ENCODE measurements around the gene AKR1B1. TPM values are rescaled to one million over a fixed set of nuclear protein-coding genes. Genes with fewer than 3 reads are reported as not detected.
A peak's percentile ranks its signal among the peaks of the same experiment; 100 is the strongest.

AKR1B1 gene
- total RNA-seq, 1 experiment from 2014 or later: 94.1 TPM

GRCh38 chr7:134451656-134452055 is 7.2 kb downstream of the AKR1B1 start:
- DNase-seq (ENCODE audit: low read depth, low spot score): no peak
- in situ Hi-C loops (cut with HindIII; ENCODE audit: low pct_unique_long_range_greater_than_20kb, low sequenced_read_pairs): no loop called here

- in situ Hi-C loops (cut with HindIII; ENCODE audit: low pct_unique_long_range_greater_than_20kb, low sequenced_read_pairs): no loop called here
- DNase-seq (ENCODE audit: low read depth, low spot score): no peak
Observed at GRCh38 chr7:134450294-134451000, 8.5 kb downstream of the AKR1B1 start.

- in situ Hi-C loops (cut with HindIII; ENCODE audit: low pct_unique_long_range_greater_than_20kb, low sequenced_read_pairs): no loop called here
- DNase-seq (ENCODE audit: low read depth, low spot score): no peak
Observed at GRCh38 chr7:134449680-134450079, 9.2 kb downstream of the AKR1B1 start.

GRCh38 chr7:134448356-134449229 is 10.3 kb downstream of the AKR1B1 start:
- in situ Hi-C loops (cut with HindIII; ENCODE audit: low pct_unique_long_range_greater_than_20kb, low sequenced_read_pairs): no loop called here
- peak; percentile 22 for DNase-seq (ENCODE audit: low read depth, low spot score)

- in situ Hi-C loops (cut with HindIII; ENCODE audit: low pct_unique_long_range_greater_than_20kb, low sequenced_read_pairs): no loop called here
- peak; percentile 34 for DNase-seq (ENCODE audit: low read depth, low spot score)
Observed at GRCh38 chr7:134447383-134447782, 11.5 kb downstream of the AKR1B1 start.

- in situ Hi-C loops (cut with HindIII; ENCODE audit: low pct_unique_long_range_greater_than_20kb, low sequenced_read_pairs): no loop called here
- no peak for DNase-seq (ENCODE audit: low read depth, low spot score)
Observed at GRCh38 chr7:134446923-134447322, 12.0 kb downstream of the AKR1B1 start.

GRCh38 chr7:134446446-134446845 is 12.5 kb downstream of the AKR1B1 start:
- no peak for DNase-seq (ENCODE audit: low read depth, low spot score)
- in situ Hi-C loops (cut with HindIII; ENCODE audit: low pct_unique_long_range_greater_than_20kb, low sequenced_read_pairs): no loop called here

- no peak for DNase-seq (ENCODE audit: low read depth, low spot score)
- in situ Hi-C loops (cut with HindIII; ENCODE audit: low pct_unique_long_range_greater_than_20kb, low sequenced_read_pairs): no loop called here
Observed at GRCh38 chr7:134444961-134445315, 14.0 kb downstream of the AKR1B1 start.

GRCh38 chr7:134444198-134444960 is 14.5 kb downstream of the AKR1B1 start:
- DNase-seq (ENCODE audit: low read depth, low spot score): peak; percentile 34
- in situ Hi-C loops (cut with HindIII; ENCODE audit: low pct_unique_long_range_greater_than_20kb, low sequenced_read_pairs): no loop called here

GRCh38 chr7:134443396-134444070 is 15.4 kb downstream of the AKR1B1 start:
- in situ Hi-C loops (cut with HindIII; ENCODE audit: low pct_unique_long_range_greater_than_20kb, low sequenced_read_pairs): no loop called here
- DNase-seq (ENCODE audit: low read depth, low spot score): no peak

GRCh38 chr7:134442441-134443220 is 16.3 kb downstream of the AKR1B1 start:
- no peak for DNase-seq (ENCODE audit: low read depth, low spot score)
- in situ Hi-C loops (cut with HindIII; ENCODE audit: low pct_unique_long_range_greater_than_20kb, low sequenced_read_pairs): no loop called here

GRCh38 chr7:134441264-134441663 is 17.6 kb downstream of the AKR1B1 start:
- no peak for DNase-seq (ENCODE audit: low read depth, low spot score)
- in situ Hi-C loops (cut with HindIII; ENCODE audit: low pct_unique_long_range_greater_than_20kb, low sequenced_read_pairs): no loop called here

- in situ Hi-C loops (cut with HindIII; ENCODE audit: low pct_unique_long_range_greater_than_20kb, low sequenced_read_pairs): no loop called here
Observed at GRCh38 chr7:134440476-134440875, 18.4 kb downstream of the AKR1B1 start.

GRCh38 chr7:134440067-134440466 is 18.8 kb downstream of the AKR1B1 start:
- in situ Hi-C loops (cut with HindIII; ENCODE audit: low pct_unique_long_range_greater_than_20kb, low sequenced_read_pairs): no loop called here
- no peak for DNase-seq (ENCODE audit: low read depth, low spot score)

More at GRCh38 chr7:134440476-134440875, 18.4 kb downstream of the AKR1B1 start:
- no peak for DNase-seq (ENCODE audit: low read depth, low spot score)

GRCh38 chr7:134438946-134439345 is 20.0 kb downstream of the AKR1B1 start:
- in situ Hi-C loops (cut with HindIII; ENCODE audit: low pct_unique_long_range_greater_than_20kb, low sequenced_read_pairs): no loop called here
- no peak for DNase-seq (ENCODE audit: low read depth, low spot score)

- in situ Hi-C loops (cut with HindIII; ENCODE audit: low pct_unique_long_range_greater_than_20kb, low sequenced_read_pairs): no loop called here
Observed at GRCh38 chr7:134435161-134435920, 23.6 kb downstream of the AKR1B1 start.

More at GRCh38 chr7:134435161-134435920, 23.6 kb downstream of the AKR1B1 start:
- no peak for DNase-seq (ENCODE audit: low read depth, low spot score)
